ENCODE measurements around the gene NR1H2.
"Not testable (repeated sequence)": the region's sequence is repeated elsewhere in the genome, so short reads cannot be mapped to it uniquely, and the experiment has no call there.

Gene NR1H2

DNA sequence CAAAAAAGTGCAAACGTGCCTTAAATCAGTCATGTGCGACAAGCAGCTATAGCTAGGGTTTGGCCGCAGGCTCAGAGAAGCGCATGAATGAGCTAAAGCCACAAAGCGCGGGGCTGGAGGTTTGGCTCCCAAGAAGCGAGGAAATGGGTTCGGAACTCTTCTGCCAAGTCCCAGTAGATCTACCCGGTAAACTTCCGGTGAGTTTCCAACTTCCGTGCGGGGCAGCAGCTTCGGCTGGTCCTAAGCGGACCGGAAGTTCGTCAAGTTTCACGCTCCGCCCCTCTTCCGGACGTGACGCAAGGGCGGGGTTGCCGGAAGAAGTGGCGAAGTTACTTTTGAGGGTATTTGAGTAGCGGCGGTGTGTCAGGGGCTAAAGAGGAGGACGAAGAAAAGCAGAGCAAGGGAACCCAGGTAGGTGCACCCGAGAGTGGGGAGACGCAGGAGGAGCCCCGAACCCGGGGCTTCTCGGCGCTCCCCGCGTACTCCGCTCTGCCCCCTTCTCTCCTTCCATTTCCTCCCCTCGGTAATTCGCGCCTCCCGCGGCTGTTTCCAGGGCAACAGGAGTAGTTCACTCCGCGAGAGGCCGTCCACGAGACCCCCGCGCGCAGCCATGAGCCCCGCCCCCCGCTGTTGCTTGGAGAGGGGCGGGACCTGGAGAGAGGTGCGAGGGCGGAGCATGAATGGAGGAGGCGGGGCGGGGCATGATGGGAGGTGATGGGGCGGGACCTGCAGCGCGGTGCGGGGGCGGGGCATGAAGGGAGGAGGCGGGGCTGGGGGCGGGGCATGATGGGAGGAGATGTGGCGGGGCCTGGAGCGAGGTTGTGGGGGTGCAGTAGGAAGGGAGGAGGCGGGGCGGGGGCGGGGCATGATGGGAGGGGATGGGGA is at the start of gene NR1H2:
NR1H2 (plus strand) TSS at position 292 of the 885 bp plus-strand sequence. CDS start 1,149 bp downstream, outside the sequence.
- peak; percentile 92 for DNase-seq (ENCODE audit: low read depth)

- no peak for DNase-seq (ENCODE audit: low read depth)
Measured at GRCh38 chr19:50327013-50327412, 49.2 kb upstream of the NR1H2 start.

DNA sequence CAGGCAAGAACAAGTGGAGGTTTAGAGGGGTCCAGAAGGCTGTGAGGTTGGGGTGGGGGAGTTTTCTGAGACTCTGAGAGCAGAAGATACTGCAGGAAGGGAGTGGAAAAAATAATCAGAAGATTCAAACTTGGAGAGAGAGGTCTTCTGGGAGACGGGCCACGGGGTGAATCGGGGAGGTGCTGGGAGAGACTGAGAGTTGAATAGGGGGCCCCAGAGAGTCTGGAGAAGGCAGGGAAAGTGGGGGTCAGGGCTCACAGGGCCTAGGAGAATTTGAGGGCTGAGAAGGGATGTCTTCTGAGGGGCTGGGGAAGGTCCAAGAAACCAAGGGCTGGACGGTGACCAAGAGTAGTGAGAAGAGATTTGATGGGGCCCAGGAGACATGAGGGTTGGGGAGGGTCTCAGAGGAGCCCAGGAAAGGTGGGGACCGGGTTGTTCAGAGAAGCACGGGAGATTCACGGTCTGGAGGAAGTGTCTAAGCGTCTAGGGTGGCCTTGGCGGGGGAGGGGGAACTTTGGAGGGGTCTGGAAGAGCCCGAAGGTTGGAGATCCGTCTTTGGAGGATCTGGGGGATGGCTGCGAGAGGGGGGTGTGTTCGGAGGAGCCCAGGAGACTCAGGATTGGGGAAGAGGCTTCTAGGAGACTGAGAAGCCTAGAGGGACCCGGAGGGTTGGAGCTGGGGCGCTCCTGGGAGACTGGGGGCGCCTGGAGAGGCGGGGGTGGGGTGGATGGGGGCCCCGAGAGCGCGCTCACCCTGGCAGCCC is 48.6 kb upstream of the NR1H2 start:
- no peak for DNase-seq (ENCODE audit: low read depth)

GRCh38 chr19:50328224-50328872 is 47.9 kb upstream of the NR1H2 start:
- no peak for DNase-seq (ENCODE audit: low read depth)

DNA sequence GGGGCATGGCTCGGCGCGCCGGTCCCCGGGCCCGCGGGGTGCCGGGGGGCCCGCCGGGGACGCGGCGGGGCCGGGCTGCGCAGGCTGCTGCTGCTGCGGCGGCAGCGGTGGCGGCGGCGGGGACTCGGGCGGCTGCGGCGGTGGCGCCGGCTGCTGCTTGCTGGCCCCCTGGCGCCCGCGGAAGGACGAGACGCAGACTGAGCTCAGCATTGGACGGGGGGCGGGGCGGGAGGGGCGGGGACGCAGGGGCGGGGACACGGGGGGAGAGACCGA is 47.4 kb upstream of the NR1H2 start:
- no peak for DNase-seq (ENCODE audit: low read depth)

- peak; percentile 57 for DNase-seq (ENCODE audit: low read depth)
Measured at GRCh38 chr19:50329146-50329925, 46.9 kb upstream of the NR1H2 start, which contains the start of gene KCNC3. Gene KCNC3, minus strand, starts transcription at chr19:50329377. Its CDS starts 295 bp downstream, at chr19:50329082.

GRCh38 chr19:50329926-50330294 is 46.3 kb upstream of the NR1H2 start:
- not testable (repeated sequence) for DNase-seq (ENCODE audit: low read depth)

DNA sequence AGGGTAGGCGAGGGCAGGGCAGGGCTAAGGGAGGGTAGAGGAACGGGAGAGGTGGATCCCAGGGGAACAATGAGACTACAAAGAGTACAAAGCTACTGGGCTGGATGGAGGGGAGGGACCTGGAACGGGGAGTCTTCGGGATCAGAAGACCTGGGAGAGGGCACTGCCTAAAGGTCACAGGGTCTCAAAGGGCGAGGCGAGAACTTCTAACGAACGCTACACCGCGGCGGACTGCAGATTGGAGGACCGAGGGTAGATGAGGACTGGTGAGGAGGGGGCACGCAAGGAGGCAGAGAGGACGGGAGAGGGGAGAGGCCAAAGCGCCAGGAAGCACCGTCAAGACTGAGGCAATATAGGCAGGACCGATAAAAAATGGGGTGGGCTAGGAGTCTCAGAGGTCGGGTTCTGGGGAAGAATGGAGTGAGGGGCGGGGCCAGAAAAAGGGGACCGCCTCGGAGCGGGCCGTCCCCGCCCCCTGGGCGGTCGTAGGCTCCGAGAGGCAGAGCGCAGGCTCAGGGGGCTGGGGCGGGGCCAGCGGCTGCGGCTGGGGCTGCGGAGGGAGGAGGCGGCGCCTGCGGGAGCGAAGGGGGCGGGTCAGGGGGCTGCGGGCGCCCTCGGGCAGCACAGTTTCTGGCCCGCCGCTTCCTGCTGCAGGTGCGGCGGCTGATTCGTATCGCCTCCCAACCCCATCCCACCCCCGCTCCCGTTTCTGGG is 45.7 kb upstream of the NR1H2 start:
- peak; percentile 59 for DNase-seq (ENCODE audit: low read depth)

DNA sequence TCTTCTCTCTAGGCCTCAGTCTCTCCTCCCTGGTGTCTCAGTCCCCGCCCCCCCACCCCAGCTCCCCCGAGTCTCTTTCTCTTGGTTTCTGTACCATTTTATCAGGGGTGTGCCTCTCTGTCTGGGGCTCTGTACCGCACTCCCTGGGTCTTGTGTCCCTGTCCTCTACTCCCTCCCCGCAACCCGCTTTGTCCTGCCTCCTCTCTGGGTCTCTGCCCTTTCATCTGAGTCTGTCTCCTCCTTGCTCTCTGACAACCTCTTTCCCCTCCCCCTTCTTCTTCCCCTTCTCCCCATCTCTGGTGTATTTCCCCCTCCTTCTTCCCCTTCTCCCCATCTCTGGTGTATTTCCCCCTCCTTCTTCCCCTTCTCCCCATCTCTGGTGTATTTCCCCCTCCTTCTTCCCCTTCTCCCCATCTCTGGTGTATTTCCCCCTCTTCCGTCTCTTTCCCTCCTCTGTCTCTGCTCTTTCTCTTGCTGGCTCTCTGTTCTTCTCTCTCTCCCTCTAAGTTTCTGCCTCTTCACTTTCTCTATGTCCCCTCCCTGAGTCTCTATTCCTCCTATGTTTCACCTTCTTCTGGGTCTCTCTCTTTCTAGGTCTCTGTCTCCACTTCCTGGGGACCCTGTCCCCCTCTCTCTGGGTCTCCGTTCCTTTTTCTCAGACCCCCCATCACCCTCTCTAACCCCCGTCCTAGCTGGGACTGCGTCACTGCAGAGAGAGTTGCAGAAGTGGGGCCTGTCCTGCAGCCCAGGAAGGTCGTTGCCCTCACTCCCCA is 44.9 kb upstream of the NR1H2 start:
- DNase-seq (ENCODE audit: low read depth), result no peak

- DNase-seq (ENCODE audit: low read depth), result no peak
Measured at GRCh38 chr19:50331994-50332243, 44.3 kb upstream of the NR1H2 start.

DNA sequence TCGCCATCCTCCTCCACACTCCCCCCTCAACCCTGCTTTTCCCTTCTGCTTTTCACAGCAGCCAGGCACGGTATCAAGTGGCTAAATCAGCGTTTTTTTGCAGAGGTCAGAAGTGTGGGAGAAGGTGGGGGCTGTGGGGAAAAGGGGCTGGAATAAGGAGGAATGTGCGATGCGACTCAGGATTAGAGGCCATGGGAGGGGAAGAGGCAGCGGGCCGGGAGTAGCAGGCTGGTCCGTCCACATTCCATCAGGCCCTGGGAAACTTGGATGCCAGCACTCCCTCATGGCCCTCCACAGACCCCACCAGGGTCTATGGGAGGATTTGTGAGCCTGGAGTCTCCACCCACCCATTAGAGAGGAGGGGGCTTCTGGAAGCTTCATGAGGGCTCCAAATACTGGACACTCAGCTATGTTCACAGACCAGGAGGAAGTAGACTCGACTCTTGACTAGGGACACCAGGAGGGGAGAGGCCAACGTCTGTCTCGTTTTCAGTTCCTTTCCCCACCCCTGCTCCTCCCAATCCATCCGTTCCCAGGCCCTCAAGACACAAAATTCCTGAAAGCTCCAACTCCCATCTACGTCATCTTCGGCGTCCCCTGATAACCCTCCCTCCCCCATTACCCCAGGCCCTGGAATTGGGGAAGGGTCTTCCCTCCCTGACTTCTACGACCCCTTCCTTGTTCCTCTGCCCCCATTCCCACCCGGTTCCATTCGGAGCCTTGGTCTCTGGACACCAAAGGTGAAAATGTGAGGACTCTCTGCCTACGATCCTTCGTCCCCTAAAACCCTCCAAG is 43.8 kb upstream of the NR1H2 start:
- DNase-seq (ENCODE audit: low read depth), result no peak

GRCh38 chr19:50333235-50333736 is 43.0 kb upstream of the NR1H2 start:
- DNase-seq (ENCODE audit: low read depth), result peak; percentile 76

- DNase-seq (ENCODE audit: low read depth), result peak; percentile 68
Measured at GRCh38 chr19:50333737-50334617, 42.3 kb upstream of the NR1H2 start.

DNA sequence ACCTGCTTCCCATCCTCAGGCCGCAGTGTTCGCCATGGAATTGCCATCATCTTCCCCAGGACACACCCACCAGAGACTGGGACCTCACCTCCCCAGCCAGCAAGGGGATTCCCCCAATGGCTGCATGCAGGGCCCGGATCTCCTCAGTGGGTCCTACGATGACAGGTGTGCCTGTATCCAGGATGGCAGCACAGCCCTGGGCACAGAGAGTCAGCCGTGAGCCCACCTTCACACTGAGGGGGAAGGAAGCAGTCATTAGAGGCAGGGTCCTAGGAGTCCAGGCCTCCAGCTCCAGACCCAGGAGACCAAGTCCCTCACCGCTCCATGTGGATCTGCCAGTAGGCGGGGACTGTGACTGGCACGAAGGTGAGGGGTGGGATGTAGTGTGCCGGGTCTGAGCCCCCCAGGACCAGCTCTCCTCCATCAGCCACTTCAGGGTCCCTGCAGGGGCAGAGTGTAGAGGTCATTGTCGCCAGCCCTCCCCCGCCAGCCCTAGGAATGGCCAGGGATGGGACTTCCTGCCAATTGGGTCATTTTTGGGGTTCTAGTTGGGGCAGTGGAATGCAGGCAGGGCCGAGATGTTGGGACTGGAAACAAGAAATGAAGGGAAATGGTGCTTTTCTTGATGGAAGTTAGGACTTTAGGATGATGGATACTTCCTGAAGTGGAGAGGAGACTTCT is 41.4 kb upstream of the NR1H2 start:
- DNase-seq (ENCODE audit: low read depth), result no peak

- DNase-seq (ENCODE audit: low read depth), result not testable (repeated sequence)
Measured at GRCh38 chr19:50337031-50337430, 39.2 kb upstream of the NR1H2 start.

- DNase-seq (ENCODE audit: low read depth), result no peak
Measured at GRCh38 chr19:50340331-50340730, 35.9 kb upstream of the NR1H2 start.

DNA sequence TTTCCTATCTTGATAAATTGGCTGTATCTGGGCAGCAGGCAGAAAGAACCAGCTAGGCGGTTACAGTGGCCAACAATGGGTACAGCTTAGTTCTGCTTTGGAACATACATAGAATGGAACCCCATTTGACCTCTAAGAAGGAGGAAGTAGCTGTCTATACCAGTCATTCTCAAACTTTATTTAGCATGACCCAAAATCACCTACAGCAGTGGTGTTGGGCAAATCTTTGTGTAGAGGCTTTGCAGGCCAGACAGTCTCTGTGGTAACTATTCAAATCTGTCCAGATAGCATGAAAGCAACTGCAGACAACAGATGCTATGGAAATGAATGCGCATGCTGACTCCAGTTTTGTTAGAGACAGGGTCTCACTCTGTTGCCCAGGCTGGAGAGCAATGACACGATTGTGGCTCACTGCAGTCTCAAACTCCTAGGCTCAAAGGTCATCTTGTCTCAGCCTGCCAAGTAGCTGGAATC is 35.1 kb upstream of the NR1H2 start:
- DNase-seq (ENCODE audit: low read depth), result no peak

Data from activated gamma-delta T cell treated with anti-CD3 and anti-CD28 coated beads, Interleukin-2, amount 50 U/mL, for 16 hours (primary cell).